ENCODE data around the gene RNF180.

- no peak for TF ChIP-seq CTCF (IDR thresholded peaks at IDR 0.05)
- TF ChIP-seq EZH2 (IDR thresholded peaks at IDR 0.05; ENCODE audit: borderline replicate concordance, insufficient read depth, low read depth, low read length, poor library complexity, severe bottlenecking), result no peak
Measured at GRCh38 chr5:64298586-64298985, 132.9 kb downstream of the RNF180 start.
